Endothelial cell of umbilical vein (primary cell): ENCODE data around the gene PEX5L. TPM values are rescaled to one million over a fixed set of nuclear protein-coding genes. Genes with fewer than 3 reads are reported as not detected.

Experiments used
- BruUV-seq: library from RNA; stranded (reverse); fragments of 400-500 nt; replicated peaks from 2 replicates; lab custom pipeline; 2021; lab: Mats Ljungman, UMichigan
- CTCF ChIA-PET: fragments of 300-600, 350-600 bp; sonication (Branson Sonifier 250); formaldehyde crosslinking; loops from one replicate; lab custom pipeline; 2021; ENCODE audit warnings: antibody characterized with exemption, inconsistent platforms; lab: Charles Lee
- POLR2A ChIA-PET: fragments of 300-600, 350-600 bp; sonication (Branson Sonifier 250); formaldehyde crosslinking; loops from one replicate; lab custom pipeline; 2021; ENCODE audit warnings: antibody characterized with exemption, inconsistent platforms; lab: Charles Lee
- DNase-seq: peaks from one replicate; pipeline ENCODE4 v3.0.0-alpha.2; 2011; ENCODE audit warnings: low read depth, low spot score
- FAIRE-seq: peaks from 2 replicates; lab custom pipeline; 2011; peaks lifted over from hg19 to GRCh38; lab: Jason Lieb, UNC
- H2AFZ ChIP-seq: 2 replicates; pipeline ENCODE4 v1.6.0; 2012; ENCODE audit warnings: low read depth, low read length, control low read depth, inconsistent platforms
- H3K27ac ChIP-seq: 2 replicates; pipeline ENCODE4 v1.5.1; 2011; ENCODE audit warnings: low read depth, mild to moderate bottlenecking, control low read depth, low read length, moderate library complexity; ENCODE audit not compliant: insufficient read depth
- H3K27me3 ChIP-seq, 2 experiments: 2 replicates each; pipeline versions ENCODE4 v1.6.0 to v1.6.1; 2011; ENCODE audit warnings: low read length in 2 of 2, mixed read lengths in 1 of 2; ENCODE audit not compliant: control insufficient read depth in 2 of 2, insufficient read depth in 2 of 2
- H3K36me3 ChIP-seq, 2 experiments: 2 replicates in 1 of 2; 3 replicates in 1 of 2; pipeline ENCODE4 v1.5.1; 2011; ENCODE audit warnings: low read length in 2 of 2, mild to moderate bottlenecking in 1 of 2, moderate library complexity in 1 of 2; ENCODE audit not compliant: control insufficient read depth in 2 of 2, insufficient read depth in 2 of 2; ENCODE audit errors: extremely low read depth in 1 of 2
- H3K4me1 ChIP-seq: 3 replicates; pipeline ENCODE4 v1.5.1; 2011; ENCODE audit warnings: mild to moderate bottlenecking, low read length; ENCODE audit not compliant: control insufficient read depth, insufficient read depth; ENCODE audit errors: extremely low read depth
- H3K4me2 ChIP-seq: 2 replicates; pipeline ENCODE4 v1.6.1; 2011; ENCODE audit warnings: low read length, control low read depth, mixed read lengths; ENCODE audit not compliant: insufficient read depth
- H3K4me3 ChIP-seq, 3 experiments: fragments of 200-600 bp in 1 of 3; sonication (generic), shearing (Covaris generic) in 1 of 3; replicated peaks in 1 of 3; 2 replicates each; pipeline ENCODE4 v1.5.1; 2011 to 2016; ENCODE audit warnings: control low read depth in 3 of 3, low read length in 3 of 3, mild to moderate bottlenecking in 2 of 3, inconsistent platforms in 1 of 3, low read depth in 1 of 3, moderate library complexity in 1 of 3; ENCODE audit not compliant: insufficient read depth in 1 of 3
- H3K79me2 ChIP-seq: 2 replicates; pipeline ENCODE4 v1.6.0; 2012; ENCODE audit warnings: low read length, inconsistent platforms; ENCODE audit not compliant: control insufficient read depth, insufficient read depth
- H3K9ac ChIP-seq: replicated peaks from 2 replicates; pipeline ENCODE3; 2011; ENCODE audit warnings: low read length, control low read depth; ENCODE audit not compliant: insufficient read depth; ENCODE audit errors: extremely low read depth
- H3K9me1 ChIP-seq: replicated peaks from 3 replicates; pipeline ENCODE4 v1.6.0; 2011; ENCODE audit warnings: mild to moderate bottlenecking, low read length; ENCODE audit not compliant: control insufficient read depth, insufficient read depth; ENCODE audit errors: extremely low read depth
- H3K9me3 ChIP-seq: replicated peaks from 2 replicates; pipeline ENCODE4 v1.5.1; 2012; ENCODE audit warnings: low read length, inconsistent platforms; ENCODE audit not compliant: control insufficient read depth, insufficient read depth
- H4K20me1 ChIP-seq: replicated peaks from 2 replicates; pipeline ENCODE3; 2011; ENCODE audit warnings: mild to moderate bottlenecking, low read length; ENCODE audit not compliant: control insufficient read depth, insufficient read depth; ENCODE audit errors: extremely low read depth
- EZH2 ChIP-seq: IDR thresholded peaks from 2 replicates; pipeline ENCODE4 v1.6.1; 2012; ENCODE audit warnings: borderline replicate concordance, low read depth, mild to moderate bottlenecking, moderate library complexity, low read length, inconsistent platforms; ENCODE audit not compliant: severe bottlenecking
- FOS ChIP-seq: IDR thresholded peaks from 2 replicates; pipeline ENCODE4 v1.6.1; 2011; ENCODE audit warnings: mild to moderate bottlenecking, low read length, moderate library complexity, borderline replicate concordance; ENCODE audit not compliant: insufficient read depth
- GATA2 ChIP-seq: IDR thresholded peaks from 2 replicates; pipeline ENCODE4 v1.7.0; 2011; ENCODE audit warnings: low read depth, mild to moderate bottlenecking, moderate library complexity, mixed read lengths, low read length; ENCODE audit not compliant: insufficient read length, insufficient read depth
- JUN ChIP-seq: IDR thresholded peaks from 2 replicates; pipeline ENCODE4 v1.6.1; 2011; ENCODE audit warnings: borderline replicate concordance, low read depth; ENCODE audit not compliant: insufficient read length, insufficient read depth
- MYC ChIP-seq: IDR thresholded peaks from one replicate; pipeline ENCODE4 v1.6.1; 2011; ENCODE audit warnings: mild to moderate bottlenecking, low read depth, low read length
- POLR2A ChIP-seq: IDR thresholded peaks from 2 replicates; pipeline ENCODE4 v1.6.1; 2012; ENCODE audit warnings: low read depth, mild to moderate bottlenecking, control low read depth, low read length
- POLR2AphosphoS5 ChIP-seq: IDR thresholded peaks from 2 replicates; pipeline ENCODE4 v1.6.1; 2012; ENCODE audit warnings: low read depth, mild to moderate bottlenecking, control low read depth, low read length, moderate library complexity; ENCODE audit not compliant: insufficient read depth
- dilution Hi-C: fragments of 300-500 bp; cut with MboI; formaldehyde crosslinking; loops from one replicate; pipeline ENCODE4 v1.15.0; 2019; ENCODE audit warnings: low sequenced_read_pairs; ENCODE audit not compliant: extremely low pct_ligation_motif_present
- intact Hi-C: fragments of 100-400 bp; cut with micrococcal nuclease; formaldehyde crosslinking; loops from one replicate; pipeline ENCODE4 v1.10.0; 2022
- polyA plus RNA-seq, 4 experiments: library from polyadenylated mRNA; depleted of rRNA in 3 of 4; stranded (reverse) in 3 of 4; unstranded in 1 of 4; fragments of >200 nt; gene quantifications; 2 replicates each; pipeline versions ENCODE4 v1.2.1 to v1.2.3, GENCODE V29; 2011 to 2012; ENCODE audit warnings: missing spikeins in 1 of 4
- total RNA-seq: library from RNA; stranded (reverse); gene quantifications from 2 replicates; pipeline ENCODE4 v1.2.3, GENCODE V29; 2021
- TF ChIP-seq, protein P1 (sequence below), 2 donors: IDR thresholded peaks; 1 replicate in 1 of 2; 2 replicates in 1 of 2; pipeline ENCODE4 v1.5.1; 2011; ENCODE audit warnings: low read length in 2 of 2, mild to moderate bottlenecking in 2 of 2, moderate library complexity in 2 of 2, control low read depth in 1 of 2, inconsistent platforms in 1 of 2, low read depth in 1 of 2; ENCODE audit not compliant: insufficient read depth in 1 of 2; ENCODE audit errors: extremely low read depth in 1 of 2
- TF ChIP-seq, protein P2 (sequence below): IDR thresholded peaks from 2 replicates; pipeline ENCODE4 v1.6.1; 2011; ENCODE audit not compliant: insufficient read depth, insufficient read length

PEX5L gene
- total and polyA plus RNA-seq, 2 donors (not counting 3 experiments of a cell fraction or from before 2014, with no cell fraction given): not detected

DNA sequence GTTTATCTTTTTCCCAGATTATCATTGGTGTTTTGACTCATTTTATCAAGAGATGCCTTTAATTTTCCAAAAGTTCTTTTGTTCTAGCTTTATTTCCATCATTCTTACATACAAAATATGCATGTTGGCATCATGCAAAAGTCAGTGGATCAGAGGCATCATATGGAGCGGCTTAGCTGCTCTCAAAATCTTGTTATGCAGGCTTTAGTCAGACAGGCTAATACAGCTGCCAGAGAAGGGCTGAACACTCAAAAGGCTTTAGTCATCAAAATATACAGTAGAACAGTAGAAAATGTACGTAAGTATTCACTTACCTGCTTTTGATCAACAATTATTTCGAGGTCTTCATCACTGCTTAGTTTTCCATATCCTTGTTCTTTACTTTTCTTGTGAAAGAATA, 65.5 kb downstream of the PEX5L start:
- H3K4me1 ChIP-seq: no peaks in the 10 kb centered on the region
- H3K9ac ChIP-seq: no peak overlapping the region
- no peaks in the 10 kb centered on the region for H4K20me1 ChIP-seq
- CTCF ChIA-PET: no interaction called here
- no peak overlapping the region for H3K4me3 ChIP-seq
- no peaks in the 10 kb centered on the region for H3K27me3 ChIP-seq
- no peak for FAIRE-seq
- no peaks in the 10 kb centered on the region for H3K9me3 ChIP-seq
- no peak overlapping the region for H3K27ac ChIP-seq
- no TSS peak for BruUV-seq
- TF ChIP-seq, protein P1, sequence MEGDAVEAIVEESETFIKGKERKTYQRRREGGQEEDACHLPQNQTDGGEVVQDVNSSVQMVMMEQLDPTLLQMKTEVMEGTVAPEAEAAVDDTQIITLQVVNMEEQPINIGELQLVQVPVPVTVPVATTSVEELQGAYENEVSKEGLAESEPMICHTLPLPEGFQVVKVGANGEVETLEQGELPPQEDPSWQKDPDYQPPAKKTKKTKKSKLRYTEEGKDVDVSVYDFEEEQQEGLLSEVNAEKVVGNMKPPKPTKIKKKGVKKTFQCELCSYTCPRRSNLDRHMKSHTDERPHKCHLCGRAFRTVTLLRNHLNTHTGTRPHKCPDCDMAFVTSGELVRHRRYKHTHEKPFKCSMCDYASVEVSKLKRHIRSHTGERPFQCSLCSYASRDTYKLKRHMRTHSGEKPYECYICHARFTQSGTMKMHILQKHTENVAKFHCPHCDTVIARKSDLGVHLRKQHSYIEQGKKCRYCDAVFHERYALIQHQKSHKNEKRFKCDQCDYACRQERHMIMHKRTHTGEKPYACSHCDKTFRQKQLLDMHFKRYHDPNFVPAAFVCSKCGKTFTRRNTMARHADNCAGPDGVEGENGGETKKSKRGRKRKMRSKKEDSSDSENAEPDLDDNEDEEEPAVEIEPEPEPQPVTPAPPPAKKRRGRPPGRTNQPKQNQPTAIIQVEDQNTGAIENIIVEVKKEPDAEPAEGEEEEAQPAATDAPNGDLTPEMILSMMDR (IDR thresholded peaks at IDR 0.05; ENCODE audit: extremely low read depth in 1 of 2, insufficient read depth in 1 of 2, low read depth in 1 of 2, low read length in 2 of 2): no peak
- TF ChIP-seq POLR2AphosphoS5: no peak
- TF ChIP-seq GATA2: no peak
- no peak for TF ChIP-seq POLR2A
- TF ChIP-seq FOS: no peak
- TF ChIP-seq MYC: no peak
- TF ChIP-seq JUN: no peak
- TF ChIP-seq, protein P2, sequence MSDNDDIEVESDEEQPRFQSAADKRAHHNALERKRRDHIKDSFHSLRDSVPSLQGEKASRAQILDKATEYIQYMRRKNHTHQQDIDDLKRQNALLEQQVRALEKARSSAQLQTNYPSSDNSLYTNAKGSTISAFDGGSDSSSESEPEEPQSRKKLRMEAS: no peak
- no peak for TF ChIP-seq EZH2
- H3K4me2 ChIP-seq: no peak overlapping the region
- DNase-seq: no peak
- H3K9me1 ChIP-seq: no peaks in the 10 kb centered on the region
- no peak overlapping the region for H2AFZ ChIP-seq
- POLR2A ChIA-PET: no interaction called here
- dilution Hi-C loops: no loop called here
- intact Hi-C loops: no loop called here
- no peaks in the 10 kb centered on the region for H3K79me2 ChIP-seq
- no peaks in the 10 kb centered on the region for H3K36me3 ChIP-seq
